Chondrocyte (in vitro differentiated cells): ENCODE results near the gene KREMEN1. TPM values are rescaled to one million over a fixed set of nuclear protein-coding genes. Genes with fewer than 3 reads are reported as not detected.
A peak's percentile ranks its signal among the peaks of the same experiment; 100 is the strongest.

Source experiments
- DNase-seq: peaks from one replicate; pipeline ENCODE4 v3.0.0; 2021; ENCODE audit warnings: mixed read lengths, low spot score
- H3K27ac Mint-ChIP-seq: one replicate; pipeline ENCODE4 v1.8.0; 2021; ENCODE audit warnings: mild to moderate bottlenecking, moderate library complexity, mixed read lengths; ENCODE audit not compliant: unreplicated experiment
- H3K27me3 Mint-ChIP-seq: 2 replicates; pipeline ENCODE4 v1.8.0; 2021; ENCODE audit warnings: low read depth, mixed read lengths
- H3K36me3 Mint-ChIP-seq: 2 replicates; pipeline ENCODE4 v1.8.0; 2021; ENCODE audit warnings: low read depth, mixed read lengths
- H3K4me1 Mint-ChIP-seq: 2 replicates; pipeline ENCODE4 v1.8.0; 2021; ENCODE audit warnings: low read depth, mild to moderate bottlenecking, mixed read lengths
- H3K4me3 Mint-ChIP-seq: one replicate; pipeline ENCODE4 v1.8.0; 2021; ENCODE audit warnings: mild to moderate bottlenecking, moderate library complexity, mixed read lengths; ENCODE audit not compliant: unreplicated experiment
- H3K9me3 Mint-ChIP-seq: 2 replicates; pipeline ENCODE4 v1.8.0; 2021; ENCODE audit warnings: low read depth, mixed read lengths
- total RNA-seq: library from RNA; stranded (reverse); gene quantifications from 3 replicates; pipeline ENCODE4 v1.2.1, GENCODE V29; 2021
- TF ChIP-seq, protein P1 (sequence below): fragments of 200-600 bp; sonication (generic); IDR thresholded peaks from 2 replicates; pipeline ENCODE4 v1.5.0; 2021; ENCODE audit warnings: antibody characterized with exemption, mild to moderate bottlenecking, moderate library complexity

The KREMEN1 gene
- total RNA-seq, 1 donor from 2014 or later, result 7.3 TPM

DNA sequence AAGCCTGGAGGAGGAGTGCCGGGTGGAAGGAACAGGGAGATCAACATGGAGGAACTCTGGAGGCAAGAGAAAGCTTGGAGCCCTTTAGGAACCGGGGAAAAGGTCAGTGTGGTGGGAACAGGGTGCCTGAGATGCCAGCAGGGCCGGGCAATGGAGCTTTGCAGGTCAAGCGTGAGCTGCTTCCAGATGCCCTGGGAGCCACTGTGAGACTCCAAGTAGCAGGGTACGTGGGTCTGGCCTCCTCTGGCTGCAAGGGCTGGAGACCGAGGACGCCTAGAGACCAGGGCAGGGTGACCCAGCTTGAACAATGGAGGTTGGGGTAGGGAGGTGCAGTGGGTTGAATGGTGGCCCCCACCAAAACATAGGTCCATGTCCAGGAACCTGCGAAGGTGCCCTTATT lies 117.2 kb downstream of the KREMEN1 start:
- no peaks in the 10 kb centered on the region for H3K4me1 Mint-ChIP-seq
- H3K27ac Mint-ChIP-seq, result no peak overlapping the region
- peak; percentile 38 for DNase-seq
- no peaks in the 10 kb centered on the region for H3K9me3 Mint-ChIP-seq
- no peak overlapping the region for H3K4me3 Mint-ChIP-seq
- no peaks in the 10 kb centered on the region for H3K36me3 Mint-ChIP-seq
- TF ChIP-seq, protein P1, sequence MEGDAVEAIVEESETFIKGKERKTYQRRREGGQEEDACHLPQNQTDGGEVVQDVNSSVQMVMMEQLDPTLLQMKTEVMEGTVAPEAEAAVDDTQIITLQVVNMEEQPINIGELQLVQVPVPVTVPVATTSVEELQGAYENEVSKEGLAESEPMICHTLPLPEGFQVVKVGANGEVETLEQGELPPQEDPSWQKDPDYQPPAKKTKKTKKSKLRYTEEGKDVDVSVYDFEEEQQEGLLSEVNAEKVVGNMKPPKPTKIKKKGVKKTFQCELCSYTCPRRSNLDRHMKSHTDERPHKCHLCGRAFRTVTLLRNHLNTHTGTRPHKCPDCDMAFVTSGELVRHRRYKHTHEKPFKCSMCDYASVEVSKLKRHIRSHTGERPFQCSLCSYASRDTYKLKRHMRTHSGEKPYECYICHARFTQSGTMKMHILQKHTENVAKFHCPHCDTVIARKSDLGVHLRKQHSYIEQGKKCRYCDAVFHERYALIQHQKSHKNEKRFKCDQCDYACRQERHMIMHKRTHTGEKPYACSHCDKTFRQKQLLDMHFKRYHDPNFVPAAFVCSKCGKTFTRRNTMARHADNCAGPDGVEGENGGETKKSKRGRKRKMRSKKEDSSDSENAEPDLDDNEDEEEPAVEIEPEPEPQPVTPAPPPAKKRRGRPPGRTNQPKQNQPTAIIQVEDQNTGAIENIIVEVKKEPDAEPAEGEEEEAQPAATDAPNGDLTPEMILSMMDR, result no peak
- no peaks in the 10 kb centered on the region for H3K27me3 Mint-ChIP-seq

DNA sequence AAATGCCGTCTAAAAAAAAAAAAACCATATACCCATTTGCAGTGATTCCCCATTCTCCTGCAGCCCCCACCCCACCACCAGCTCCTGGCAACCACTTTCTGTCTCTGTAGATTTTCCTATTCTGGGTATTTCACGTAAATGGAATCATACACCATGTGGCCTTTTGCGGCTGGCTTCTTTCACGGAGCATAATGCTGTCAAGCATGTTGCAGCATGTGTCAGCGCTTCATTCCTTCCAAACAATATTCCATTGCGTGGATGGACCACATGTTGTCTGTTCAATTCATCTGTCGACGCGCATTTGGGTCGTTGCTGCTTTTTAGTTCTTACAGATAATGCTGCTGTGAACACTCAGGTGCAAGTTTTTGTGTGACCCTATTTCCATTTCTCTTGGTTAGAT lies 118.1 kb downstream of the KREMEN1 start:
- DNase-seq, result peak; percentile 13
- Mint-ChIP-seq H3K9me3 (no peaks in the 10 kb centered on the region), H3K4me1 (no peaks in the 10 kb centered on the region), H3K4me3 (no peak overlapping the region), H3K27me3 (no peaks in the 10 kb centered on the region), H3K27ac (no peak overlapping the region), H3K36me3 (no peaks in the 10 kb centered on the region)
- TF ChIP-seq, protein P1, result no peak

DNA sequence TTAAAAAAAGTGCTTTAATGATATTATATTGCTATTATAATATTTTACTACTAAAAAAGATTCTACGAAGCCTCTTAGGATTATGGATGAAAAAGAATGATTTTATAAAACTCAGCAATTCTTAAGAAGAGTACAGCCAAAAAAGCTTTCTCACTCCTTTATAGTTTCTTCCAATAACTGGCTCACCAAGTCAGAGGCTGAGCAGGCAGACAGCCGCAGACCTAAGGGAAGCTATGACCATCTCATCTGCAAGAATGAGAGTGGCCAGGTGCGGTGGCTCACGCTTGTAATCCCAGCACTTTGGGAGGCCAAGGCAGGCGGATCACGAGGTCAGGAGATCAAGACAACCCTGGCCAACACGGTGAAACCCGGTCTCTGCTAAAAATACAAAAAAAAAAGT lies 120.2 kb downstream of the KREMEN1 start:
- TF ChIP-seq, protein P1, result no peak
- H3K4me1 Mint-ChIP-seq, result peaks cover 3% of the 10 kb centered on the region
- H3K27me3 Mint-ChIP-seq, result no peaks in the 10 kb centered on the region
- H3K4me3 Mint-ChIP-seq, result no peak overlapping the region
- no peak for DNase-seq
- H3K36me3 Mint-ChIP-seq, result no peaks in the 10 kb centered on the region
- H3K27ac Mint-ChIP-seq, result no peak overlapping the region
- H3K9me3 Mint-ChIP-seq, result no peaks in the 10 kb centered on the region

DNA sequence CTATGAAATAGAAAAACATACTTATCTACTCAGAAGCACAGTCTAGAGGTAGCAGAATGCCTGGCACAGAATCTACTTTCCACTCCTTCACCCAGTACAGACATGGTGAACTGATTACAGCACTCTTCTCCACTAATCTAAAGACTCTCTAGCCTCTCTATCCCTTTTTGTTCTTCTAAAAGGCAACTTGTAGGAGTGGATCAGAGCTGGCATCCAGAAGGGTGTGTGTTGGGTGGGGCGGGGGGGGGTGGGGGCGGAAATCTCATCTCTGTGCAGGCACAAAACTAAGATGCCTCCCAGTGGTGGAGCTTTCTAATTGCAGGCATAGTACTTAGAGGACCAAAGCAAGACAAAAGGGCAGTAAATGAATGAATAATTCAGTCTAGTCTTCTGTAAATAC lies 121.3 kb downstream of the KREMEN1 start:
- TF ChIP-seq, protein P1, result peak; percentile 47
- H3K4me1 Mint-ChIP-seq, result peaks cover 3% of the 10 kb centered on the region
- H3K27me3 Mint-ChIP-seq, result no peaks in the 10 kb centered on the region

GRCh38 chr22:29195118-29195963 lies 122.5 kb downstream of the KREMEN1 start:
- DNase-seq, result peak; percentile 34
- Mint-ChIP-seq H3K36me3 (no peaks in the 10 kb centered on the region), H3K27me3 (peaks cover 3% of the 10 kb centered on the region), H3K27ac (no peak overlapping the region), H3K4me3 (no peak overlapping the region), H3K4me1 (peaks cover 3% of the 10 kb centered on the region), H3K9me3 (no peaks in the 10 kb centered on the region)
- TF ChIP-seq, protein P1, result no peak

More for the DNA sequence above, 121.3 kb downstream of the KREMEN1 start:
- no peak for DNase-seq
- Mint-ChIP-seq H3K9me3 (no peaks in the 10 kb centered on the region), H3K4me3 (no peak overlapping the region), H3K36me3 (no peaks in the 10 kb centered on the region), H3K27ac (no peak overlapping the region)
